IMR-90 (cell line): ENCODE results near the gene AUNIP. TPM values are rescaled to one million over a fixed set of nuclear protein-coding genes. Genes with fewer than 3 reads are reported as not detected.

Source experiments
- ATAC-seq: fragments of 200-7000 bp; cut with Tn5 transposase; 2 replicates; pipeline ENCODE4 v1.9.1; 2020; ENCODE audit warnings: low read depth, mild to moderate bottlenecking, moderate library complexity
- BruUV-seq: library from RNA; stranded (reverse); fragments of 400-500 nt; replicated peaks from 2 replicates; lab custom pipeline; 2021; lab: Mats Ljungman, UMichigan
- CTCF ChIA-PET: fragments of 300-600 bp; formaldehyde crosslinking; extraction: SDS; loops from one replicate; lab custom pipeline; 2021; ENCODE audit warnings: antibody characterized with exemption; lab: Yijun Ruan, JAX
- POLR2A ChIA-PET: fragments of 300-600 bp; sonication (Branson Sonifier 250); formaldehyde crosslinking; loops from one replicate; lab custom pipeline; 2022; ENCODE audit warnings: antibody characterized with exemption; ENCODE audit not compliant: unreplicated experiment; lab: Charles Lee
- DNase-seq: peaks from one replicate; pipeline ENCODE4 v3.0.0; 2013
- H2AFZ ChIP-seq: replicated peaks from 2 replicates; pipeline ENCODE3; 2013; ENCODE audit warnings: low read length, mild to moderate bottlenecking; ENCODE audit not compliant: poor library complexity
- H2AK5ac ChIP-seq: 2 replicates; pipeline ENCODE4 v1.6.1; 2013; ENCODE audit warnings: low read depth, low read length, inconsistent platforms
- H2AK9ac ChIP-seq: replicated peaks from 2 replicates; pipeline ENCODE3; 2013; ENCODE audit warnings: mild to moderate bottlenecking, low read depth, low read length, moderate library complexity; ENCODE audit not compliant: poor library complexity
- H2BK120ac ChIP-seq: 2 replicates; pipeline ENCODE4 v1.6.1; 2013; ENCODE audit warnings: low read depth, low read length, inconsistent platforms
- H2BK15ac ChIP-seq: 3 replicates; pipeline ENCODE4 v1.6.1; 2013; ENCODE audit warnings: low read depth, low read length, inconsistent platforms
- H2BK20ac ChIP-seq: 2 replicates; pipeline ENCODE4 v1.6.1; 2013; ENCODE audit warnings: low read depth, mild to moderate bottlenecking, inconsistent platforms, low read length, moderate library complexity
- H2BK5ac ChIP-seq: 2 replicates; pipeline ENCODE4 v1.6.1; 2013; ENCODE audit warnings: mild to moderate bottlenecking, low read depth, low read length, inconsistent platforms; ENCODE audit not compliant: poor library complexity, severe bottlenecking
- H3K14ac ChIP-seq: replicated peaks from 2 replicates; pipeline ENCODE4 v1.6.1; 2013; ENCODE audit warnings: low read depth, low read length, inconsistent platforms
- H3K18ac ChIP-seq: 2 replicates; pipeline ENCODE4 v1.6.1; 2013; ENCODE audit warnings: low read depth, low read length, control low read depth
- H3K23ac ChIP-seq: 2 replicates; pipeline ENCODE4 v1.6.1; 2013; ENCODE audit warnings: low read depth, low read length, inconsistent platforms
- H3K27ac ChIP-seq: 2 replicates; pipeline ENCODE4 v1.5.1; 2013; ENCODE audit warnings: mild to moderate bottlenecking, control low read depth, low read length; ENCODE audit not compliant: insufficient read depth
- H3K27me3 ChIP-seq: 2 replicates; pipeline ENCODE4 v1.6.1; 2013; ENCODE audit warnings: low read length; ENCODE audit not compliant: control insufficient read depth, insufficient read depth
- H3K36me3 ChIP-seq: 2 replicates; pipeline ENCODE4 v1.6.1; 2013; ENCODE audit warnings: low read length, mixed read lengths; ENCODE audit not compliant: control insufficient read depth, insufficient read depth
- H3K4ac ChIP-seq: 2 replicates; pipeline ENCODE4 v1.6.1; 2013; ENCODE audit warnings: low read depth, low read length, inconsistent platforms
- H3K4me1 ChIP-seq: 2 replicates; pipeline ENCODE4 v1.6.1; 2013; ENCODE audit warnings: low read length, mixed read lengths; ENCODE audit not compliant: control insufficient read depth, insufficient read depth
- H3K4me2 ChIP-seq: 2 replicates; pipeline ENCODE4 v1.6.1; 2013; ENCODE audit warnings: low read depth, mild to moderate bottlenecking, control low read depth, low read length, moderate library complexity
- H3K4me3 ChIP-seq: 2 replicates; pipeline ENCODE4 v1.5.1; 2013; ENCODE audit warnings: low read depth, mild to moderate bottlenecking, control low read depth, low read length, moderate library complexity; ENCODE audit not compliant: insufficient read depth
- H3K56ac ChIP-seq: 2 replicates; pipeline ENCODE4 v1.6.1; 2013; ENCODE audit warnings: low read length, inconsistent platforms; ENCODE audit not compliant: insufficient read depth; ENCODE audit errors: extremely low read depth
- H3K79me1 ChIP-seq, 2 experiments: 2 replicates each; pipeline ENCODE4 v1.6.1; 2013; ENCODE audit warnings: low read length in 2 of 2, inconsistent platforms in 1 of 2, low read depth in 1 of 2
- H3K9ac ChIP-seq: 2 replicates; pipeline ENCODE4 v1.6.1; 2013; ENCODE audit warnings: low read depth, low read length, control low read depth
- H3K9me1 ChIP-seq: 2 replicates; pipeline ENCODE4 v1.6.1; 2013; ENCODE audit warnings: low read length, inconsistent platforms; ENCODE audit not compliant: insufficient read depth
- H3K9me3 ChIP-seq: 2 replicates; pipeline ENCODE4 v1.6.1; 2013; ENCODE audit warnings: low read length; ENCODE audit not compliant: control insufficient read depth, insufficient read depth
- H4K20me1 ChIP-seq: 2 replicates; pipeline ENCODE4 v1.6.1; 2013; ENCODE audit warnings: low read length, inconsistent platforms; ENCODE audit not compliant: insufficient read depth
- H4K5ac ChIP-seq: 2 replicates; pipeline ENCODE4 v1.6.1; 2013; ENCODE audit warnings: mild to moderate bottlenecking, low read depth, low read length, control low read depth
- H4K8ac ChIP-seq, 2 experiments: 2 replicates each; pipeline ENCODE4 v1.6.1; 2013; ENCODE audit warnings: low read depth in 2 of 2, low read length in 2 of 2, control low read depth in 1 of 2, inconsistent platforms in 1 of 2
- H4K91ac ChIP-seq: 2 replicates; pipeline ENCODE4 v1.6.1; 2013; ENCODE audit warnings: low read depth, low read length, inconsistent platforms; ENCODE audit not compliant: insufficient read depth
- CEBPB ChIP-seq: IDR thresholded peaks from 2 replicates; pipeline ENCODE4 v1.6.1; 2012; ENCODE audit warnings: low read depth, low read length, improper control_type of control experiment
- CHD1 ChIP-seq: IDR thresholded peaks from 2 replicates; pipeline ENCODE4 v1.6.1; 2012; ENCODE audit warnings: low read depth, low read length, improper control_type of control experiment
- MAFK ChIP-seq: IDR thresholded peaks from 2 replicates; pipeline ENCODE4 v1.6.1; 2012; ENCODE audit warnings: low read depth, low read length, improper control_type of control experiment
- MAZ ChIP-seq: IDR thresholded peaks from 2 replicates; pipeline ENCODE4 v1.6.1; 2012; ENCODE audit warnings: low read depth, mild to moderate bottlenecking, low read length, improper control_type of control experiment, moderate library complexity, borderline replicate concordance
- MXI1 ChIP-seq: IDR thresholded peaks from 2 replicates; pipeline ENCODE4 v1.6.1; 2012; ENCODE audit warnings: low read depth, mild to moderate bottlenecking, low read length, moderate library complexity, borderline replicate concordance
- NFE2L2 ChIP-seq: fragments of 150-350 bp; IDR thresholded peaks from 2 replicates; pipeline ENCODE4 v1.6.1; 2016; ENCODE audit warnings: low read depth, mild to moderate bottlenecking, low read length
- POLR2A ChIP-seq: IDR thresholded peaks from 2 replicates; pipeline ENCODE4 v1.6.1; 2012; ENCODE audit warnings: mild to moderate bottlenecking, low read depth, low read length
- RFX5 ChIP-seq: IDR thresholded peaks from 2 replicates; pipeline ENCODE4 v1.8.0; 2012; ENCODE audit warnings: low read depth, mild to moderate bottlenecking, low read length, moderate library complexity
- SMC3 ChIP-seq: fragments of 150-350 bp; IDR thresholded peaks from 2 replicates; pipeline ENCODE4 v1.6.1; 2016; ENCODE audit warnings: low read depth, mild to moderate bottlenecking, antibody characterized with exemption, low read length, moderate library complexity
- WGBS, 2 experiments: methylation state at CpG; one replicate each; pipeline versions ENCODE4 v1.1.5 to v1.1.7; 2013; ENCODE audit warnings: missing lambda C conversion rate in 2 of 2; ENCODE audit not compliant: insufficient read length in 1 of 2; ENCODE audit errors: extremely low coverage in 2 of 2; 5-methylcytosine and 5-hydroxymethylcytosine counted together
- dilution Hi-C: fragments of 300-500 bp; cut with HindIII; formaldehyde crosslinking; loops from one replicate; pipeline ENCODE4 v1.14.3; 2018; ENCODE audit warnings: low sequenced_read_pairs; ENCODE audit not compliant: unreplicated experiment
- in situ Hi-C: fragments of 300-500 bp; cut with MboI; formaldehyde crosslinking; loops from 3 replicates; pipeline ENCODE4 v1.14.3; 2019; ENCODE audit warnings: low sequenced_read_pairs, inconsistent platforms, mixed read lengths
- intact Hi-C: fragments of 100-400 bp; cut with micrococcal nuclease; formaldehyde crosslinking; loops from 2 replicates; pipeline ENCODE4 v1.10.0; 2022
- polyA plus RNA-seq, 3 experiments: library from polyadenylated mRNA; depleted of rRNA; stranded (reverse); fragments of >200 nt; gene quantifications; 2 replicates each; pipeline ENCODE4 v1.2.3, GENCODE V29; 2012; ENCODE audit warnings: low replicate concordance in 1 of 3
- total RNA-seq: library from RNA; depleted of rRNA; stranded (reverse); fragments of >200 nt; gene quantifications from 2 replicates; pipeline ENCODE4 v1.2.3, GENCODE V29; 2012
- TF ChIP-seq, protein P1 (sequence below): fragments of 150-350 bp; IDR thresholded peaks from 2 replicates; pipeline ENCODE4 v1.6.1; 2017; ENCODE audit warnings: mild to moderate bottlenecking, antibody characterized with exemption, low read length, low read depth
- TF ChIP-seq, protein P2 (sequence below): fragments of 150-350 bp; IDR thresholded peaks from 2 replicates; pipeline ENCODE4 v1.6.1; 2016; ENCODE audit warnings: low read depth, mild to moderate bottlenecking, low read length, moderate library complexity, borderline replicate concordance

AUNIP gene
- total and polyA plus RNA-seq, 2 of the 4 experiments (the other 2 are of a cell fraction), result 2.4 to 5.0 TPM

DNA sequence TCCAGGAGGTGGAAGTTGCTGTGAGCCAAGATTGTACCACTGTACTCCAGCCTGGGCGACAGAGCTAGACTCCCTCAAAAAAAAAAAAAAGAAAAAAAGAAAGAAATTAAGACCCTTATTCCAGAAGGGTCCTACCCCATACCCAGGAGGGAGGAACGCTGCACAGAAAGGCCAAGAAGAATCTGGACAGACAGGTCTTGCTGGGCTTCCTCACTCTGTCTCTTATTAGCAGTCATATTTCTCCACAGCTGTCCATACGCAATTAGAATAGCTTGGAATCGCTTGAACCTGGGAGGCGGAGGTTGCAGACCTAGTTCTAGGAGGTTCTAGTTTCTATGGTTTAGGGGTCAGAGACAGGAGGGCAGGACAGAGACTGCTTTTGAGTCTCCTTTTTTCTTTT is 19.4 kb upstream of the AUNIP start:
- dilution Hi-C loops (no loop called here), intact Hi-C loops (loop anchor here (1.0 kb wide), 1 partner anchor 37 kb away; no protein-coding TSS in a partner anchor), in situ Hi-C loops (no loop called here)
- no peak overlapping the region for H4K8ac ChIP-seq
- H3K14ac ChIP-seq, result no peak overlapping the region
- no peak overlapping the region for H2BK5ac ChIP-seq
- H3K9me3 ChIP-seq, result no peaks in the 10 kb centered on the region
- H2BK120ac ChIP-seq, result no peak overlapping the region
- no peaks in the 10 kb centered on the region for H3K27me3 ChIP-seq
- H4K91ac ChIP-seq, result no peak overlapping the region
- H3K56ac ChIP-seq, result no peak overlapping the region
- ATAC-seq (no peak), DNase-seq (no peak)
- 0 out of 2 replicates have a peak, but pooled peaks cover 3% of the 10 kb centered on the region for H3K9me1 ChIP-seq
- no peak overlapping the region for H3K4me2 ChIP-seq
- no CpG with 5 or more reads among the region's 5 CpGs for WGBS, 2 experiments
- POLR2A ChIA-PET, result no interaction called here
- H3K23ac ChIP-seq, result no peak overlapping the region
- no peak overlapping the region for H3K4me3 ChIP-seq
- no TSS peak for BruUV-seq
- H3K18ac ChIP-seq, result no peak overlapping the region
- no peak overlapping the region for H4K5ac ChIP-seq
- H3K9ac ChIP-seq, result no peak overlapping the region
- H2BK20ac ChIP-seq, result no peak overlapping the region
- no peaks in the 10 kb centered on the region for H3K36me3 ChIP-seq
- no peaks in the 10 kb centered on the region for H4K20me1 ChIP-seq
- H3K4me1 ChIP-seq, result peaks cover 9% of the 10 kb centered on the region; the same call in 1 of the 2 replicates
- no peak overlapping the region for H2AK9ac ChIP-seq
- H2AK5ac ChIP-seq, result no peak overlapping the region
- no peak overlapping the region for H3K4ac ChIP-seq
- TF ChIP-seq RFX5, result no peak
- TF ChIP-seq MAZ, result no peak
- TF ChIP-seq SMC3, result no peak
- no peak for TF ChIP-seq POLR2A
- no peak for TF ChIP-seq MXI1
- TF ChIP-seq NFE2L2, result no peak
- TF ChIP-seq, protein P1, sequence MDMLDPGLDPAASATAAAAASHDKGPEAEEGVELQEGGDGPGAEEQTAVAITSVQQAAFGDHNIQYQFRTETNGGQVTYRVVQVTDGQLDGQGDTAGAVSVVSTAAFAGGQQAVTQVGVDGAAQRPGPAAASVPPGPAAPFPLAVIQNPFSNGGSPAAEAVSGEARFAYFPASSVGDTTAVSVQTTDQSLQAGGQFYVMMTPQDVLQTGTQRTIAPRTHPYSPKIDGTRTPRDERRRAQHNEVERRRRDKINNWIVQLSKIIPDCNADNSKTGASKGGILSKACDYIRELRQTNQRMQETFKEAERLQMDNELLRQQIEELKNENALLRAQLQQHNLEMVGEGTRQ, result no peak
- TF ChIP-seq MAFK, result no peak
- TF ChIP-seq CHD1, result no peak
- TF ChIP-seq, protein P2, sequence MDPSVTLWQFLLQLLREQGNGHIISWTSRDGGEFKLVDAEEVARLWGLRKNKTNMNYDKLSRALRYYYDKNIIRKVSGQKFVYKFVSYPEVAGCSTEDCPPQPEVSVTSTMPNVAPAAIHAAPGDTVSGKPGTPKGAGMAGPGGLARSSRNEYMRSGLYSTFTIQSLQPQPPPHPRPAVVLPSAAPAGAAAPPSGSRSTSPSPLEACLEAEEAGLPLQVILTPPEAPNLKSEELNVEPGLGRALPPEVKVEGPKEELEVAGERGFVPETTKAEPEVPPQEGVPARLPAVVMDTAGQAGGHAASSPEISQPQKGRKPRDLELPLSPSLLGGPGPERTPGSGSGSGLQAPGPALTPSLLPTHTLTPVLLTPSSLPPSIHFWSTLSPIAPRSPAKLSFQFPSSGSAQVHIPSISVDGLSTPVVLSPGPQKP, result no peak
- TF ChIP-seq CEBPB, result no peak
- H2BK15ac ChIP-seq, result no peak overlapping the region
- no peak overlapping the region for H3K27ac ChIP-seq
- H2AFZ ChIP-seq, result no peak overlapping the region
- CTCF ChIA-PET, result no interaction called here
- peaks cover 10 to 12% of the 10 kb centered on the region in 2 experiments for H3K79me1 ChIP-seq
